ENCODE data around the gene CCL17. TPM values are rescaled to one million over a fixed set of nuclear protein-coding genes. Genes with fewer than 3 reads are reported as not detected.
A peak's percentile ranks its signal among the peaks of the same experiment; 100 is the strongest.

The CCL17 gene
- polyA plus RNA-seq, 4 donors = 0.18 to 0.45 TPM; not detected in 2

GRCh38 chr16:57412584-57412983 is 8.0 kb downstream of the CCL17 start:
- FAIRE-seq = no peak
- H3K4me1 ChIP-seq (ENCODE audit: control insufficient read depth in 3 of 3, insufficient read depth in 2 of 3, low read depth in 1 of 3, low read length in 2 of 3) = peaks cover 0 to 13% (median 0%) of the 10 kb centered on the region in 3 donors

GRCh38 chr16:57413301-57413730 is 8.7 kb downstream of the CCL17 start:
- H3K4me1 ChIP-seq (ENCODE audit: control insufficient read depth in 3 of 3, insufficient read depth in 2 of 3, low read depth in 1 of 3, low read length in 2 of 3) = peaks cover 0 to 17% (median 0%) of the 10 kb centered on the region in 3 donors
- 81 to 89% (median 85%) methylated on average over 5 of the region's 5 CpGs for WGBS, 3 donors
- no peaks in the 10 kb centered on the region for H3K9me3 ChIP-seq (ENCODE audit: control insufficient read depth in 2 of 2, insufficient read depth in 1 of 2, low read depth in 1 of 2, low read length in 1 of 2)
- H3K4me3 ChIP-seq (ENCODE audit: low read depth in 1 of 3, low read length in 3 of 3) = no peak overlapping the region
- H3K27ac ChIP-seq (ENCODE audit: low read depth in 1 of 3, low read length in 2 of 3) = no peak overlapping the region
- FAIRE-seq (no peak), DNase-seq (no peak)
- H3K36me3 ChIP-seq (ENCODE audit: control insufficient read depth in 3 of 3, insufficient read depth in 2 of 3, low read depth in 1 of 3, low read length in 3 of 3) = no peaks in the 10 kb centered on the region
- no peaks in the 10 kb centered on the region for H3K27me3 ChIP-seq (ENCODE audit: control insufficient read depth in 3 of 3, insufficient read depth in 3 of 3, low read length in 3 of 3)

More at GRCh38 chr16:57412584-57412983, 8.0 kb downstream of the CCL17 start:
- no peak overlapping the region for H3K4me3 ChIP-seq (ENCODE audit: low read depth in 1 of 3, low read length in 3 of 3)
- no peaks in the 10 kb centered on the region for H3K27me3 ChIP-seq (ENCODE audit: control insufficient read depth in 3 of 3, insufficient read depth in 3 of 3, low read length in 3 of 3)
- no peaks in the 10 kb centered on the region for H3K9me3 ChIP-seq (ENCODE audit: control insufficient read depth in 2 of 2, insufficient read depth in 1 of 2, low read depth in 1 of 2, low read length in 1 of 2)
- WGBS, 3 donors = 88 to 92% (median 90%) methylated on average over 9 of the region's 9 CpGs
- no peaks in the 10 kb centered on the region for H3K36me3 ChIP-seq (ENCODE audit: control insufficient read depth in 3 of 3, insufficient read depth in 2 of 3, low read depth in 1 of 3, low read length in 3 of 3)
- DNase-seq = no peak
- no peak overlapping the region for H3K27ac ChIP-seq (ENCODE audit: low read depth in 1 of 3, low read length in 2 of 3)

DNA sequence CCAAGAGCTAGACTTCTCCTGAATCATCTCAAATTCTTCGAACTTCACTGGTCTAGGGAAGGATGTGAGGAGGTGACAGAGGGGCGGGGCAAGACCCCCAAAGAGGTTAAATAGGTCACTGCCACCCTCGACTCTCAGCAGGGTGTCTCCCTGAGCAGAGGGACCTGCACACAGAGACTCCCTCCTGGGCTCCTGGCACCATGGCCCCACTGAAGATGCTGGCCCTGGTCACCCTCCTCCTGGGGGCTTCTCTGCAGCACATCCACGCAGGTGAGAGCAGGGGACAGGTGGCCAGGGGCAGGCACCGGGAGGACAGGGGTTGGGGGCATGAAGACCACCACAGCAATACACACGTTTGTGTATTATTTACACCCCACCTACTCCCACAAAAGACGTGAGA is 9.2 kb downstream of the CCL17 start:
- H3K4me1 ChIP-seq (ENCODE audit: control insufficient read depth in 3 of 3, insufficient read depth in 2 of 3, low read depth in 1 of 3, low read length in 2 of 3) = peaks cover 0 to 20% (median 0%) of the 10 kb centered on the region in 3 donors
- H3K36me3 ChIP-seq (ENCODE audit: control insufficient read depth in 3 of 3, insufficient read depth in 2 of 3, low read depth in 1 of 3, low read length in 3 of 3) = no peaks in the 10 kb centered on the region
- FAIRE-seq = no peak
- no peak overlapping the region for H3K4me3 ChIP-seq (ENCODE audit: low read depth in 1 of 3, low read length in 3 of 3)
- 45 to 66% (median 46%) methylated on average over 7 of the region's 7 CpGs for WGBS, 3 donors
- H3K27me3 ChIP-seq (ENCODE audit: control insufficient read depth in 3 of 3, insufficient read depth in 3 of 3, low read length in 3 of 3) = no peaks in the 10 kb centered on the region
- no peak overlapping the region for H3K27ac ChIP-seq (ENCODE audit: low read depth in 1 of 3, low read length in 2 of 3)
- H3K9me3 ChIP-seq (ENCODE audit: control insufficient read depth in 2 of 2, insufficient read depth in 1 of 2, low read depth in 1 of 2, low read length in 1 of 2) = no peaks in the 10 kb centered on the region
- no peak for DNase-seq

DNA sequence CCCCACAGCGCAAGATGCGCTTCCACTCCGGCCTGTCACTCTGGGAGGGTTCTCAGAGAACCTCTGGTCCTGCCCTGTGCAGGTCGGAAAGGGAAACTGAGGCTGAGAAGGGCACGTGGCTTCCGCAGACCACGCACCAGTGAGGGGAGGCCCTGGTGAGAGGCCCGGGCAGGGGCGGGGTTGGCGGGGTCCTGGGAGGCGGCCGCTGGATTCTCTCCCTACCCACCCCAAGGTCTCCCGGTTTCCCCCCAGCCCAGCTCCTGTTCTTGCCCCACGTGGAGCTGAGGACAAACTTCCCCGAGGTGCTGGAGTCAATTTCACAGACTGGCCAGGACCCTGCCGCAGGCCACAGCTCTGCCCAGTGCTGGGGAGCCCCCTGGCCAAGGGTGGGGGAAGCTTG is 11.5 kb downstream of the CCL17 start:
- no peak for DNase-seq
- peaks cover 0 to 21% (median 0%) of the 10 kb centered on the region in 3 donors for H3K4me1 ChIP-seq (ENCODE audit: control insufficient read depth in 3 of 3, insufficient read depth in 2 of 3, low read depth in 1 of 3, low read length in 2 of 3)
- H3K9me3 ChIP-seq (ENCODE audit: control insufficient read depth in 2 of 2, insufficient read depth in 1 of 2, low read depth in 1 of 2, low read length in 1 of 2) = no peaks in the 10 kb centered on the region
- no peak overlapping the region for H3K4me3 ChIP-seq (ENCODE audit: low read depth in 1 of 3, low read length in 3 of 3)
- WGBS, 3 donors = 81 to 84% (median 82%) methylated on average over 16 of the region's 16 CpGs
- FAIRE-seq = no peak
- H3K27me3 ChIP-seq (ENCODE audit: control insufficient read depth in 3 of 3, insufficient read depth in 3 of 3, low read length in 3 of 3) = no peaks in the 10 kb centered on the region
- no peaks in the 10 kb centered on the region for H3K36me3 ChIP-seq (ENCODE audit: control insufficient read depth in 3 of 3, insufficient read depth in 2 of 3, low read depth in 1 of 3, low read length in 3 of 3)
- no peak overlapping the region for H3K27ac ChIP-seq (ENCODE audit: low read depth in 1 of 3, low read length in 2 of 3)

DNA sequence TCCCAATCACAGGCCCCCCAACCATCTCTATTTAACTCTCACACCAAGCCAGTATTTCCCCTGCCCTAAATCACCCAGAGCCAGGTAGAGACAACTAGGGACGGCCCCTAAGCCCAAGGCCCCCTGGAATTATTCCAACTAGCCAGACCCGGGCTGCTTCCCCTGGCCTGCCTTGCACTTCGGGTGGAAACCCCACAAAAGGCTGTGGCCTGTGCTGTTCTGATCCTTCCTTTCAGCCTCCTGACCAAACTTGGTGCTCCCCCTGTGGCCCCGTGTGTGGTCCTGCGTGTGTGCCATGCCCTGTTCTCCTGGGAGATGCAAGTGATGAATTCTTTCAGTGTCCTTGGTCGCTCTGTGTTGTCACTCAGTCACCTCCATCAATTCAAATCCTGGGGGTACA is 14.9 kb downstream of the CCL17 start:
- WGBS, 3 donors = 80 to 87% (median 83%) methylated on average over 6 of the region's 6 CpGs
- peaks cover 0 to 24% (median 0%) of the 10 kb centered on the region in 3 donors for H3K4me1 ChIP-seq (ENCODE audit: control insufficient read depth in 3 of 3, insufficient read depth in 2 of 3, low read depth in 1 of 3, low read length in 2 of 3)
- H3K9me3 ChIP-seq (ENCODE audit: control insufficient read depth in 2 of 2, insufficient read depth in 1 of 2, low read depth in 1 of 2, low read length in 1 of 2) = no peaks in the 10 kb centered on the region
- no peak overlapping the region for H3K27ac ChIP-seq (ENCODE audit: low read depth in 1 of 3, low read length in 2 of 3)
- H3K27me3 ChIP-seq (ENCODE audit: control insufficient read depth in 3 of 3, insufficient read depth in 3 of 3, low read length in 3 of 3) = no peaks in the 10 kb centered on the region
- no peaks in the 10 kb centered on the region for H3K36me3 ChIP-seq (ENCODE audit: control insufficient read depth in 3 of 3, insufficient read depth in 2 of 3, low read depth in 1 of 3, low read length in 3 of 3)
- H3K4me3 ChIP-seq (ENCODE audit: low read depth in 1 of 3, low read length in 3 of 3) = no peak overlapping the region
- no peak for DNase-seq
- no peak for FAIRE-seq

GRCh38 chr16:57422026-57422944 is 17.7 kb downstream of the CCL17 start:
- Histone ChIP-seq H3K9me3 (ENCODE audit: control insufficient read depth in 2 of 2, insufficient read depth in 1 of 2, low read depth in 1 of 2, low read length in 1 of 2) (no peaks in the 10 kb centered on the region), H3K27me3 (ENCODE audit: control insufficient read depth in 3 of 3, insufficient read depth in 3 of 3, low read length in 3 of 3) (no peaks in the 10 kb centered on the region), H3K36me3 (ENCODE audit: control insufficient read depth in 3 of 3, insufficient read depth in 2 of 3, low read depth in 1 of 3, low read length in 3 of 3) (peaks cover 0 to 11% (median 0%) of the 10 kb centered on the region in 3 donors), H3K27ac (ENCODE audit: low read depth in 1 of 3, low read length in 2 of 3) (no peak overlapping the region), H3K4me1 (ENCODE audit: control insufficient read depth in 3 of 3, insufficient read depth in 2 of 3, low read depth in 1 of 3, low read length in 2 of 3) (peaks cover 0 to 12% (median 0%) of the 10 kb centered on the region in 3 donors), H3K4me3 (ENCODE audit: low read depth in 1 of 3, low read length in 3 of 3) (no peak overlapping the region)
- DNase-seq = peak; percentile 40 to 64
- FAIRE-seq = no peak
- 35 to 42% (median 41%) methylated on average over 10 of the region's 10 CpGs for WGBS, 3 donors

DNA sequence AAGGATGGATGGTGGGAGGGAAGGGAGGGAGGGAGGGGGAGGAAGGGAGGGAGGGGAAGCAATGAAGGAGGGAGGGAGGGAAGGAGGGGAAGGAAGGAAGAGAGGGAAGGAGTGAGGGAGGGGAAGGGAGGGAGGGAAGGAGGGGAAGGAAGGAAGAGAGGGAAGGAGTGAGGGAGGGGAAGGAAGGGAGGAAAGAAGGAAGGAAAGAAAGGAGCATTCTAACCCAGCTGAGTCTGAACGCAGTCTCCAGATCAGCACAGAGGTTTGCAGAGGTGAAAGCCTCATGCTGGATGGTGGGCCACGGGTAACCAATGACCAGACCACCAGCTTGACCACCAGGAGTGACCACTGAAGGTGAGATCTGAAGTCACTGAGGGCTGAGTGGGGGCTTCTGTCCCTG is 18.6 kb downstream of the CCL17 start:
- H3K9me3 ChIP-seq (ENCODE audit: control insufficient read depth in 2 of 2, insufficient read depth in 1 of 2, low read depth in 1 of 2, low read length in 1 of 2) = no peaks in the 10 kb centered on the region

DNA sequence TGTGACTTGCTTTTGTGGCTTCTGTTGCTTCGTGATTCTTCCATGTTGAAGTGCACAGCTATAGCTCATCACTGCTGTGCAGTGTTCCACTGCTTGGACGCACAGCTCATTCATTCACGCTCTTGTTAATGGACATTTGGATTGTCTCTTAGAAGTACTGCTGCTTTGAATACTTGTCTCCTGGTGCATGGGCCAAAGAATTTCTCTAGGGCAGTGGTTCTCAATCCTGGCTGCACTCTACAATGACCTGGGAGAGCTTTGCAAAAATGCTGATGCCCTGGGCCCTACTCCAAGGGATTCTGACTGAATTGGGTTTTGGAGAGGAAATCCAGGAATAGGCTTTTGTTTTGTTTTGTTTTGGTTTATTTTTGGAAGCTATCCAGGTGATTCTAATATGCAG is 20.0 kb downstream of the CCL17 start:
- Histone ChIP-seq H3K4me1 (ENCODE audit: control insufficient read depth in 3 of 3, insufficient read depth in 2 of 3, low read depth in 1 of 3, low read length in 2 of 3) (peaks cover 0 to 3% (median 0%) of the 10 kb centered on the region in 3 donors), H3K36me3 (ENCODE audit: control insufficient read depth in 3 of 3, insufficient read depth in 2 of 3, low read depth in 1 of 3, low read length in 3 of 3) (peaks cover 0 to 22% (median 8%) of the 10 kb centered on the region in 3 donors), H3K27me3 (ENCODE audit: control insufficient read depth in 3 of 3, insufficient read depth in 3 of 3, low read length in 3 of 3) (no peaks in the 10 kb centered on the region), H3K9me3 (ENCODE audit: control insufficient read depth in 2 of 2, insufficient read depth in 1 of 2, low read depth in 1 of 2, low read length in 1 of 2) (no peaks in the 10 kb centered on the region), H3K27ac (ENCODE audit: low read depth in 1 of 3, low read length in 2 of 3) (no peak overlapping the region), H3K4me3 (ENCODE audit: low read depth in 1 of 3, low read length in 3 of 3) (no peak overlapping the region)
- FAIRE-seq (no peak), DNase-seq (no peak)
- WGBS, 3 donors = 68 to 86% (median 80%) methylated on average over 3 of the region's 3 CpGs

More for the DNA sequence above, 18.6 kb downstream of the CCL17 start:
- peaks cover 0 to 7% (median 0%) of the 10 kb centered on the region in 3 donors for H3K4me1 ChIP-seq (ENCODE audit: control insufficient read depth in 3 of 3, insufficient read depth in 2 of 3, low read depth in 1 of 3, low read length in 2 of 3)
- DNase-seq (no peak), FAIRE-seq (no peak)
- H3K27ac ChIP-seq (ENCODE audit: low read depth in 1 of 3, low read length in 2 of 3) = no peak overlapping the region
- no peak overlapping the region for H3K4me3 ChIP-seq (ENCODE audit: low read depth in 1 of 3, low read length in 3 of 3)
- 74 to 77% (median 76%) methylated on average over 2 of the region's 2 CpGs for WGBS, 3 donors
- peaks cover 0 to 14% (median 3%) of the 10 kb centered on the region in 3 donors for H3K36me3 ChIP-seq (ENCODE audit: control insufficient read depth in 3 of 3, insufficient read depth in 2 of 3, low read depth in 1 of 3, low read length in 3 of 3)
- no peaks in the 10 kb centered on the region for H3K27me3 ChIP-seq (ENCODE audit: control insufficient read depth in 3 of 3, insufficient read depth in 3 of 3, low read length in 3 of 3)
